ENCODE measurements around the gene ARHGEF17.
A peak's percentile ranks its signal among the peaks of the same experiment; 100 is the strongest.

Gene ARHGEF17

DNA sequence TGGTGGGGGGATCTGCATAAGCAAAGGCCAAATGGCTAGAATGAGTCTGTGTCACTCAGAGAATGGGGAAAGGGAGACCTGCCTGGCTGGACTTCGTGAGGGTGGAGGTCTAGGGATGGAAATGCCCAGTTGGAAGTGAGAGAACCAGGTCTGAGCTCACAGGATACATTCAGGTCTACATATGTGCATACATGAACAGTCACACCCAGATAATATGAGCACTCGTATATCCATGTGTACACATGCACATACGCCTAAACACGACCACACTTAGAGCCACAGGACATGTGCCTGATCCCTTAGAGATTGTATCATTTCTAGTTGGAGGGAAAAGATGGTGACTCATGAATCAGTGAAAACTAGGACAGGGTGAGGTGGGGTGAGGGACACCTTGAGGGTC is 47.0 kb downstream of the ARHGEF17 start:
- TF ChIP-seq, protein P1, sequence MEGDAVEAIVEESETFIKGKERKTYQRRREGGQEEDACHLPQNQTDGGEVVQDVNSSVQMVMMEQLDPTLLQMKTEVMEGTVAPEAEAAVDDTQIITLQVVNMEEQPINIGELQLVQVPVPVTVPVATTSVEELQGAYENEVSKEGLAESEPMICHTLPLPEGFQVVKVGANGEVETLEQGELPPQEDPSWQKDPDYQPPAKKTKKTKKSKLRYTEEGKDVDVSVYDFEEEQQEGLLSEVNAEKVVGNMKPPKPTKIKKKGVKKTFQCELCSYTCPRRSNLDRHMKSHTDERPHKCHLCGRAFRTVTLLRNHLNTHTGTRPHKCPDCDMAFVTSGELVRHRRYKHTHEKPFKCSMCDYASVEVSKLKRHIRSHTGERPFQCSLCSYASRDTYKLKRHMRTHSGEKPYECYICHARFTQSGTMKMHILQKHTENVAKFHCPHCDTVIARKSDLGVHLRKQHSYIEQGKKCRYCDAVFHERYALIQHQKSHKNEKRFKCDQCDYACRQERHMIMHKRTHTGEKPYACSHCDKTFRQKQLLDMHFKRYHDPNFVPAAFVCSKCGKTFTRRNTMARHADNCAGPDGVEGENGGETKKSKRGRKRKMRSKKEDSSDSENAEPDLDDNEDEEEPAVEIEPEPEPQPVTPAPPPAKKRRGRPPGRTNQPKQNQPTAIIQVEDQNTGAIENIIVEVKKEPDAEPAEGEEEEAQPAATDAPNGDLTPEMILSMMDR (IDR thresholded peaks at IDR 0.05) = no peak

DNA sequence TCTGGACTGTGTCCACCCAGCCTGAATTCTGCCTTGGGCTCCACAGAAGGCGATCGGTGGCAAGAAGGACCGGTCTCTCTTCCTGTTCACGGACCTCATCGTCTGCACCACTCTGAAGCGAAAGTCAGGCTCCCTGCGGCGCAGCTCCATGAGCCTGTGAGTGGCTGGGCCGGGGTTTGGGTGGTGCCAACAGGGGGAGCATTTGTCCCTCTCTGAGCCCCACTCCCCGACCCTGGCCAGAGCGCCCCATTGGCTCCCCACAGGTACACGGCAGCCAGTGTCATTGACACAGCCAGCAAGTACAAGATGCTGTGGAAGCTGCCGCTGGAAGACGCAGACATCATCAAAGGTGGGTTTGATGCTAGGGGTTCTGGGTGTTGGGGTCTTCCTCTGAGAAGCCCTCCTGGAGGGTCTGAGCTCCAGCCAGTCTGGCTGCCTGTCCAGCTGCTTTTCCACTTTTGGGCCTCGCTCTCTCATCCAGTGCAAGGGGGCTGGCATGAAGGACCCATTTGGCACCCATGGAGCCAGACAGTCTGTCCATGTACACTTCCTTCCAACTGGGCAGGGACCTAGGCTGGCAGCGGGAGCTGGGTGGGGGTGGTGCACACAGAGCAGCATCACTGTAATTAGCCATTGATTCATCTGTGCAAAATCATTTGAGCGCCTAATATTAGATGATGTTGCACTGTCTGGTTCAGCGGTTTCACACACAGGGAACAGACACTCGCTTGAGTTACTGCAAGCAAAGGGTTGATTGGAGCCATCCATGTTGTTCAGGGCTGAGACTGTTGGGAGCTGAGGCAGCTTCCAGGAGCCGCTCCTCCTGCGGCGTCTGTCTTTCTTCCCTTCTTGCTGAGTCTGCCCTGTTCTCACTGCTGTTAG is 49.1 kb downstream of the ARHGEF17 start:
- TF ChIP-seq, protein P1 (IDR thresholded peaks at IDR 0.05) = no peak

DNA sequence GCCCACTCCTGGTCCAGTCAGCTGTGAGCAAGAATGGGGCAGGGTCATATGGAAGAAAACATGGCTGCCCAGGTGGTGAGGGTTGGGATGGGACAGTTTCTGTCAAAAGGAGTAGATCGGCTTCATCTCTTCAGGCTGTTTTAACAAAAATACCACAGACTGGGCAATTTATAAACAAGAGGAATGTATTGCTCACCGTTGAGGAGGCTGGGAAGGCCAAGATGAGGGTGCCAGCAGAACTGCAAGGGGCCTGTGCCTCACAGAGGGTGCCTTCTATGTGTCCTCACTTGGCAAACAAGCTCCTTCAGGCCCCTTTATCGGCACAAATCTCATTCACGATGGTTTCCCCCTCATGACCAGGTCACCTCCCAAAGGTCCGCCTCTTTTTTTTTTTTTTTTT is 50.0 kb downstream of the ARHGEF17 start:
- TF ChIP-seq, protein P1 (IDR thresholded peaks at IDR 0.05) = no peak

DNA sequence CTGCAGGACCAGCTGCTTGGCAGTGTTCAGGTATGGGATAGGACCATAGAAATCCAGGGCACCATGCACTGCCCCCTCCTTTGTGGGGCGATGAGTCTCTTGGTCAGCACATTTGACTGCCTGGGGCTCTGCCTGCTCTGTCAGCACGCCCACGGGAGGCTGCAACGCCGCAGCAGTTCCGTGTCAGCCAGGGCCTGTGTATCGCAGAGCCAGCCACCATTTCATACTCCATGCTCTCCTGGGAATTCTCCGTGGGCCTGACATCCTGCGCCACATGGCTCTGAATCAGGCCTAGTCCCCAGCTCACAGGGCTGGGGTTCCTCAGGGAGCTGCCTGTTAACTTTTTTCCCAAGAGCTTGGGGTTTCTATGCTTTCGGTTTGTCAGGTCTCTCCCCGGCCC is 51.3 kb downstream of the ARHGEF17 start:
- TF ChIP-seq, protein P1 (IDR thresholded peaks at IDR 0.05) = no peak

DNA sequence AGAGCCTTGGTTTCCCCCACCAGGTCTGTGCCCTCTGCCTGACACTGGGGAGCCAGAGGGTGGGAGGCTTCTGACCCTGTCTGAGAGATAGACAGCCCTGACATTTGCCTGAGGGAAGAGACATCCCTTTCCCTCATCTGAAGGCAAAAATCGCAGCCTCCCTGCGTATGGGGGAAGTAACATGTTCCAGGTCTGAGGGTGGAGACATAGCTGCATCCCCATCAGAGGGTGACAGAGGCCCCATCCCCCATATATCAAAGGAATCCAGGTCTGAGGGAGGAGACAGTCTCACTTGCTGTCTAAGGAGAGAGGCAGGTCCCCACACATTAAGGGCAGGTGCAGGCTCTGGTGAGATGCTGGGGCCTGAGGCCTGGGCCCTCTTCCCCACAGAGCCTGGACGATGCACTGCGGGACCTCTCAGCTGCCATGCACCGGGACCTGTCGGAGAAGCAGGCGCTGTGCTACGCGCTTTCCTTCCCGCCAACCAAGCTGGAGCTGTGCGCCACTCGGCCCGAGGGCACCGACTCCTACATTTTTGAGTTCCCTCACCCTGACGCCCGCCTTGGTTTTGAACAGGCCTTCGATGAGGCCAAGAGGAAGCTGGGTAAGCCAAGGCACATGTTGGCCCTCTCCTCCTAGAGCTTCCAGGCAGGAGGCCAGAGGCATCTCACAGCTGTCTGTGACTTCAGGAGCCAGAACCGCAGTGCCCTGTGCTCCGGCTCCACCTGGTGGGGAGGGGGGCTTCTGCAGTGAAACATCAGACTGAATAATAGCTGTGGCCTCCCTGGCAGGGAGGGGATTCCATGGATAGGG is 52.1 kb downstream of the ARHGEF17 start:
- TF ChIP-seq, protein P1 (IDR thresholded peaks at IDR 0.05) = peak; percentile 46

DNA sequence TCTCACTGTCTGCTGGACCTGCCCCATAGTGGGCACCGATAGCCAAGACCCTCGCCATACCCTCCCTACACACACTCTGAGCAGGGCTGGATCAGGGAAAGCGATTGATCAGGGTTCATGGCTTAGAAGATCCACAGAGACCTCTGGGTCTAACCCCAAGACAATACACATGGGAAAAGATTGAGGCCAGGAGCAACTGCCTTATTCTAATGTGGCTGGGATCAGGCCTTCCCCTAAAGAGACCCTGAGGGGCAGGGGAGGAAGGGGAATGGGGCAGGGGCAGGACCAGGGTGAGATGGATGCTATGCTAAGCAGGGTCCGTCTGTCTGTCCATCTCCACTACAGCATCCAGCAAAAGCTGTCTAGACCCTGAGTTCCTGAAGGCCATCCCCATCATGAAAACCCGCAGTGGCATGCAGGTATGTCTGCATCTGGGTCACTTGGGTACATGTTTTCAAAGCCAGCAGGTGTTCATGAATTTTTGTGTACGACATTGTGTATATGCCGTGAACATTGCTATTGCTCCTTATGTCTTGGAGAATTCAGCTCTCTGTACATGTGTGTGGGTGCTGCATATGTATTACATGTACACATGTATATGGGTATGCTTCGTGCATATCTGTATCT is 52.8 kb downstream of the ARHGEF17 start:
- TF ChIP-seq, protein P1 (IDR thresholded peaks at IDR 0.05) = no peak; the same call in 1 of the 2 replicates

DNA sequence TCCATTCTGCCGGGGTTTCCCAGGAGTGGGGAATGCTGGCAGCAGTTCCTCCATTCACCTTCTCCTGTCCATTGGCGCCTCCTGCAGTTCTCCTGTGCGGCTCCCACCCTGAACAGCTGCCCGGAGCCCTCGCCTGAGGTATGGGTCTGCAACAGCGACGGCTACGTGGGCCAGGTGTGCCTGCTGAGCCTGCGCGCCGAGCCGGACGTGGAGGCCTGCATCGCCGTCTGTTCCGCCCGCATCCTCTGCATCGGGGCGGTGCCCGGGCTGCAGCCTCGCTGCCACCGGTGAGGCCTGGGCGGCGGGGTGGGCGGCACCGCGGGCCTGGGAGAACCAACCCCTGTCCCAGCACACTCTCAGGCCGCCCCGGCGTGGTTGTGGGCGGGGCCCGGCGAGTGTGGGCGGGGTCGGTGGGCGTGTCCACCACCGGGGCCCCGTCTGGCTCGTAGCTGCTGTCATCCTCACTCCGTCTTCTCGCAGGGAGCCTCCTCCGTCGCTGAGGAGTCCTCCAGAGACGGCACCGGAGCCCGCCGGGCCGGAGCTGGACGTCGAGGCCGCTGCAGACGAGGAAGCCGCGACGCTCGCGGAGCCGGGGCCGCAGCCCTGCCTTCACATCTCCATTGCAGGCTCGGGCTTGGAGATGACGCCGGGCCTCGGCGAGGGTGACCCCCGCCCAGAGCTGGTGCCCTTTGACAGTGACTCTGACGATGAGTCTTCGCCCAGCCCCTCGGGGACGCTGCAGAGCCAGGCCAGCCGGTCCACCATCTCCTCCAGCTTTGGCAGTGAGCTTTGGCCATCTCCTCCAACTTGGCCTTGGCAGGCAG is 54.1 kb downstream of the ARHGEF17 start:
- TF ChIP-seq, protein P1 (IDR thresholded peaks at IDR 0.05) = no peak

Measured in LNCAP (cell line).